IPS DF 6.9 (cell line): ENCODE measurements around the gene CCNJL.

Experiments
- DNase-seq: peaks from one replicate; pipeline ENCODE4 v3.0.0-alpha.2; 2013; ENCODE audit warnings: low read depth, low spot score
- H3K27ac ChIP-seq: one replicate; pipeline ENCODE4 v1.5.1; 2013; ENCODE audit warnings: low read length, control low read depth
- H3K27me3 ChIP-seq: 2 replicates; pipeline ENCODE4 v1.6.1; 2013; ENCODE audit warnings: mild to moderate bottlenecking, low read length; ENCODE audit not compliant: control insufficient read depth, insufficient read depth
- H3K36me3 ChIP-seq: 2 replicates; pipeline ENCODE4 v1.6.1; 2013; ENCODE audit warnings: low read length; ENCODE audit not compliant: control insufficient read depth, insufficient read depth
- H3K4me1 ChIP-seq: 2 replicates; pipeline ENCODE4 v1.6.1; 2013; ENCODE audit warnings: low read length; ENCODE audit not compliant: control insufficient read depth, insufficient read depth
- H3K4me3 ChIP-seq: 2 replicates; pipeline ENCODE4 v1.5.1; 2013; ENCODE audit warnings: mild to moderate bottlenecking, low read length
- H3K9me3 ChIP-seq: 2 replicates; pipeline ENCODE4 v1.6.1; 2013; ENCODE audit warnings: low read length, inconsistent platforms; ENCODE audit not compliant: control insufficient read depth, insufficient read depth
- WGBS: extraction: QIAGEN DNeasy Blood & Tissue Kit; methylation state at CpG from one replicate; pipeline ENCODE4 v1.1.7; 2013; ENCODE audit warnings: mixed read lengths, missing lambda C conversion rate; ENCODE audit not compliant: insufficient read length, insufficient coverage; 5-methylcytosine and 5-hydroxymethylcytosine counted together

CCNJL gene

DNA sequence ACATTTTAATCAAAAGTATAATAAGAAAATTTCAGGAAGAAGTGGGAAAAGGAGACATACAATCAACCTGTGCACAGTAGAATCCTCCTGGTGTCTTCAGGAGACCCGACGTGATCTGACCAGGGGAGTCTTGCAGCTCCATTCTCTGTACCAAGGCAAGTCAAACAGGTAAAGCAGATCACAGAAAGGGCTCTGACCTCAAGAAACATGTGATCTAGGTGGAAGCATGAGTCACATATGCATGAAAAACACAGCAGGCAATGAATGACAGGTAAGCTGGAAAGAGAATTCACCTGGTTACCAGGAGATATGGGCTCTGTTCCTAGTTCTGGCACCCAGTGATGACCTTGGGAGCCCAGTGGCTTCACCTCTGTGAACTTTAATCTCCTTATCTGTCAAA, 102.4 kb downstream of the CCNJL start:
- Histone ChIP-seq H3K4me1 (no peaks in the 10 kb centered on the region), H3K36me3 (no peaks in the 10 kb centered on the region), H3K27me3 (no peaks in the 10 kb centered on the region), H3K9me3 (no peaks in the 10 kb centered on the region), H3K4me3 (no peak overlapping the region), H3K27ac (no peak overlapping the region)
- WGBS = no CpG with 5 or more reads among the region's 2 CpGs
- no peak for DNase-seq

DNA sequence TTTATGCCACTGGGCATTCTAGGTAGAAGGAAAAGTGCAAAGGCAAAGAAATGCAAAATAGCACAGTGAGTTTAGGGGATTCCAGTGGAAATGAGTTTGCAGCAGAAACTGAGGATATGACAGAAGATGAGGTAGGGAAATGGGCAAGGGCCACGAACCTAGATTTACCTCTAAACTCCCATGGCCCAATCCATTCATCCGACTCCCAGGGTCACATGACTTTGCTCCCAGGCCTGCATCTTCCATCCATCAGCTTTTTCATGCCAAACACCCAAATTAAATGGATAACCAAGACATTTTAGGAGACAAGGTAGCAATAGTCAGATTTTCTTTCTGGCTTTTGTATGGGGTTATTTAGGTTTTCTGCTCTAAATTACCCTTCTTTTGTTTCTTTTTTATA, 105.3 kb downstream of the CCNJL start:
- Histone ChIP-seq H3K27me3 (no peaks in the 10 kb centered on the region), H3K36me3 (no peaks in the 10 kb centered on the region), H3K27ac (no peak overlapping the region), H3K4me3 (no peak overlapping the region), H3K9me3 (no peaks in the 10 kb centered on the region), H3K4me1 (no peaks in the 10 kb centered on the region)
- DNase-seq = no peak
- WGBS = no CpG with 5 or more reads among the region's 2 CpGs
